Measurements from ENCODE around the gene RABL6.

Gene RABL6

DNA sequence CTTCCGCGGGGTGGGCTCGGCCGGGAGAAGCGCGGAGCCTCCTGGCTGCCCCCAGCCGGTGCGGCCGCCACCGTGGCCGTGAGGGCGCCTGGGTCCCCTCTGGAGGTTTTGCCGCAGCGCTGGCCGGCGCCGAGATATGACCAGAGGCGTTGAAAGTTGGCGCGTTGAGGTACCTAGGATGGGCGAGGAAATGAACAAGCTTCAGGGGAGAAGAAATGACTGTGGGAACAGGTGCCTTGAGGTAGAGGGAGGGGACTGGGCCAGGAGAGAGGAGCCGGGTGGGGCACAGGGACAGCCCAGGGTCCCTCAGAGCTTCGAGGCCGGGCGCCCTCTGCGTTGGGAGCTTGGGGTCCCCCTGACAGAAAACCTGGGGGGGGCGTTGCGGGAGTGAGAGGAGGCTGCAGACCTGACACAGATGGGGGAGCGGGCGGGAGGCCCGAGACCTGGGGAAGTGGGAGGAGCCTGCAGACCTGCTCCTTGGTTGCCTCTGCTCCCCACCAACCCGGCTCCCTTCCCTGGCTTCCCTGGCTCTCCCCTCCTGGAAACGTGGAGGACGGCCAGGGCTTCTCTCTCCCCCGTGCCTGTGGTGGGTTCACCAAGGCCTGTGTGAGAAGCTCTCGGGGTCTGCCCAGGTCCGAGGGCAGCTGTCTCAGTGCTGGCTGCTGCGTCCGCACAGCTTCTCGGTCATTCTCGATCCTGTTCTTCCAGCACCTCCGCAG lies 14.2 kb downstream of the RABL6 start:
- DNase-seq (ENCODE audit: low spot score) = no peak
- TF ChIP-seq, protein P1, sequence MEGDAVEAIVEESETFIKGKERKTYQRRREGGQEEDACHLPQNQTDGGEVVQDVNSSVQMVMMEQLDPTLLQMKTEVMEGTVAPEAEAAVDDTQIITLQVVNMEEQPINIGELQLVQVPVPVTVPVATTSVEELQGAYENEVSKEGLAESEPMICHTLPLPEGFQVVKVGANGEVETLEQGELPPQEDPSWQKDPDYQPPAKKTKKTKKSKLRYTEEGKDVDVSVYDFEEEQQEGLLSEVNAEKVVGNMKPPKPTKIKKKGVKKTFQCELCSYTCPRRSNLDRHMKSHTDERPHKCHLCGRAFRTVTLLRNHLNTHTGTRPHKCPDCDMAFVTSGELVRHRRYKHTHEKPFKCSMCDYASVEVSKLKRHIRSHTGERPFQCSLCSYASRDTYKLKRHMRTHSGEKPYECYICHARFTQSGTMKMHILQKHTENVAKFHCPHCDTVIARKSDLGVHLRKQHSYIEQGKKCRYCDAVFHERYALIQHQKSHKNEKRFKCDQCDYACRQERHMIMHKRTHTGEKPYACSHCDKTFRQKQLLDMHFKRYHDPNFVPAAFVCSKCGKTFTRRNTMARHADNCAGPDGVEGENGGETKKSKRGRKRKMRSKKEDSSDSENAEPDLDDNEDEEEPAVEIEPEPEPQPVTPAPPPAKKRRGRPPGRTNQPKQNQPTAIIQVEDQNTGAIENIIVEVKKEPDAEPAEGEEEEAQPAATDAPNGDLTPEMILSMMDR (conservative IDR thresholded peaks at IDR 0.05; ENCODE audit: low read depth) = no peak
- POLR2A ChIA-PET (ENCODE audit: low non-redundant PET) = no interaction called here
- CTCF ChIA-PET = interaction anchor here (0.6 kb wide), 1 partner anchor 61 kb away, joined by 4 read pairs; no protein-coding TSS in a partner anchor
- 0 out of 2 replicates have a peak overlapping the region, but pooled peaks have one; percentile 1 for H3K27ac ChIP-seq

DNA sequence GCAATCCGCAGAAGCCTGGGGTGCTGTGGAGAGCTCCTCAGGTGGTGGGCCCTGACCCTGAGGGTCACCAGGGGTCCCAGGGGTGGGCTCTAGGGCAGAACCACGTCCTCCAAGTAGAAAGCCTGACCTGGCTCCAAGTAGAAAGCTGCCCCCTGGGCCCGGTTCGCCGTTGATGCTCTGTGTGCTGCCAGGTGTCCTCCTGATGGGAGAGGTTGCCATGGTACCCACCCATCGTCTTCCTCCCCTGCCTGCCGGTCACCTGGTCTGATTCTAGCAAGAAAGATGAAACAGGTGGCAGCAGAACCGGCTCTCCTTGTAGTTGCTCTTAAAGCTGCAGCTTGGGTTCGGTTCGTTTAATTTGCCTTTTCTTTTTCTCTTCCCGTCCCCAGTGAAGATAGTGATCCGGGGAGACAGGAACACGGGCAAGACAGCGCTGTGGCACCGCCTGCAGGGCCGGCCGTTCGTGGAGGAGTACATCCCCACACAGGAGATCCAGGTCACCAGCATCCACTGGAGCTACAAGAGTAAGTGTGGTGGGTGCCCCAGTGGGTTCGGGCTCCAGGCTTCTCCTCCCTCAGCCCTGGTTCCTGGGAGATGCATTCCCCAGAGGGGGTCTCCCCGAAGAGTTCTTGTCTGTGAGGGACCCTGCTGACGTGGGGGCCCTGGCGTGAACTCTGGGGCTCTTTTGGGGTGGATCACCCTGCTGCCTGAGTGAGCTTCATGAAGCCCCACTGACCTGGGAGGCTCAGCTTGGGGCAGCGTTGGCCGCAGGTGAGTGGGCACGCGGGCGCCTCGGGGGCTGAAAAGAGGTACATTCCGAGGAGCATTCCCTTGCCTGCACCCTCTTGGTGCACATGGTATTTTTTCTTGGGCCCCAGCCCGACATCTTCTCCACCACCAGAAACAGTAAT lies 15.6 kb downstream of the RABL6 start:
- POLR2A ChIA-PET (ENCODE audit: low non-redundant PET) = interaction anchor here (0.7 kb wide), 1 partner anchor 13 kb away, joined by 5 read pairs; no protein-coding TSS in a partner anchor
- TF ChIP-seq, protein P1 (conservative IDR thresholded peaks at IDR 0.05; ENCODE audit: low read depth) = no peak
- CTCF ChIA-PET = interaction anchor here (0.6 to 1.2 kb wide), 5 partner anchors 9 to 201 kb away, joined by 3 to 5 read pairs (median 3); partner anchors contain the start of gene AJM1
- no peak for DNase-seq (ENCODE audit: low spot score)
- H3K27ac ChIP-seq = peak overlapping the region; percentile 9; the same call in 1 of the 2 replicates

GRCh38 chr9:136824496-136825225 lies 16.9 kb downstream of the RABL6 start:
- TF ChIP-seq, protein P1 (conservative IDR thresholded peaks at IDR 0.05; ENCODE audit: low read depth) = no peak
- ChIA-PET CTCF (interaction anchor here (0.6 to 1.2 kb wide), 4 partner anchors 18 to 171 kb away, joined by 3 to 8 read pairs (median 4); partner anchors contain the start of gene AJM1), POLR2A (ENCODE audit: low non-redundant PET) (no interaction called here)
- DNase-seq (ENCODE audit: low spot score) = no peak
- peak overlapping the region; percentile 1; the same call in 1 of the 2 replicates for H3K27ac ChIP-seq

DNA sequence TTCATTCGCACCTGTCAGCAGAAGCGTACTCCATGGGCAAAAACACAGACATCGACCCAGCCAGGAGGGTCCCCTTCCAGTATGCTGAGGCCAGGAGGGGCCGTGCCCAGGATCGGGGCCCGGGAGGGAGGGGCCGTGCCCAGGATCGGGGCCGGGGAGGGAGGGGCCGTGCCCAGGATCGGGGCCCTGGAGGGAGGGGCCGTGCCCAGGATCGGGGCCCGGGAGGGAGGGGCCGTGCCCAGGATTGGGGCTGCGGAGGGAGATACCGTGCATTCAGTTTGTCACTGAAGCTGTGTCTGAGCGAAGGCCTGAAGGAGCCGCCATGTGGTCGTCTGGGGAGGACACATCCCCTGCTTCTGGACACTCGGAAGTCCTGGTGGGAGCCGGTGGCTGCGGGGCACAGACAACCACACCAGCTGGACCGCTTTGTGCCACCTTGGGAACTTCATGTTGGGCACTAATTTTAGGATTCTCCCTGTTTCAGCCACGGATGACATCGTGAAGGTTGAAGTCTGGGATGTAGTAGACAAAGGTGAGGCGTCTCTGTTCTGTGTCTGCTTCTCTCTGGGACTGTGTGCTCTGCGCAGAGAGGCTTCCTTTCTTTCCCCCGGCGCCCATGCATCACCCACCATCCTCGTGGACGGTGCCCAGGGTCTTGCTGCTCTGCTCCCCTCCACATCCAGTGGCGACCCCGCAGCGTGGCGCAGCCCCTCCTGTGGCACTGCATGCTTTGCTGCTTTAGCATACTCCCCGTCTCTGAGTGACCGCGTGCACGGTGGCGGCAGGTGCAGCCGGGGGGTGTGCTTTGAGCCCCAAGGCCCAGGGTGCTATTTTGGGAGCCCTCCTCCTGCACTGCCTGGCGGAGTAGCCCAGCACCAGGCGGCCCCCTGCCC lies 17.8 kb downstream of the RABL6 start:
- ChIA-PET CTCF (interaction anchor here (0.8 kb wide), 1 partner anchor 13 kb away, joined by 3 read pairs; no protein-coding TSS in a partner anchor), POLR2A (ENCODE audit: low non-redundant PET) (no interaction called here)
- TF ChIP-seq, protein P1 (conservative IDR thresholded peaks at IDR 0.05; ENCODE audit: low read depth) = no peak
- no peak overlapping the region for H3K27ac ChIP-seq
- no peak for DNase-seq (ENCODE audit: low spot score)

DNA sequence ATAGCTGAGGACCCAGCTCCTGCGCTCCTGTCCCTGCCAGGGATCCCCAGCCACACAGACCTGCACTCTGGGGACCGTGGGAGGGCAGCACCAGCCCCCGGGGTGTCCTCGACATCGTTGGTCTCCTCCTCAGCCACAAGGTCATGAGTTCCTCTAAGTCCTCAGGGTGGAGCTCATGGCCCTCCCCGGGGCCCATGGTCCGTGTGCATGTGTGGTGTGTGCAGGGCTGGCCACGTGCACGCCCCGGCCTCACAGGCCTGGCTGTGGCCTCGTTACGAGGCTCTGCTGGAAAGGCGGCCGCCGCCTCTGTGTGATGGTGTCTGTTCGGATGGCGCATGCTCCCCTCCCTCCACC lies 18.4 kb downstream of the RABL6 start:
- ChIA-PET CTCF (interaction anchor here (0.6 to 1.0 kb wide), 3 partner anchors 14 to 223 kb away, joined by 3 read pairs; no protein-coding TSS in a partner anchor), POLR2A (ENCODE audit: low non-redundant PET) (no interaction called here)
- H3K27ac ChIP-seq = no peak overlapping the region
- no peak for DNase-seq (ENCODE audit: low spot score)
- TF ChIP-seq, protein P1 (conservative IDR thresholded peaks at IDR 0.05; ENCODE audit: low read depth) = no peak

Measured in RWPE1 (cell line).